Measurements from ENCODE around the gene RAVER1.

Gene RAVER1

GRCh38 chr19:10270616-10271394 lies 62.5 kb downstream of the RAVER1 start, which contains the start of gene ICAM1:
TSS of gene ICAM1 (plus strand) at chr19:10271120. CDS start at chr19:10271160, 40 bp downstream.
- peak within 1 kb of the TSS; percentile 44 to 57 for H3K9ac ChIP-seq (ENCODE audit: low read depth in 1 of 2, low read length in 2 of 2)

GRCh38 chr19:10270180-10270615 lies 63.1 kb downstream of the RAVER1 start:
- Histone ChIP-seq H3K27me3 (ENCODE audit: control insufficient read depth in 1 of 2, insufficient read depth in 2 of 2, low read length in 2 of 2) (peaks cover 9 to 16% of the 10 kb centered on the region in 2 donors), H3K4me1 (ENCODE audit: control insufficient read depth in 1 of 2, insufficient read depth in 2 of 2, low read length in 2 of 2) (peaks cover 11 to 19% of the 10 kb centered on the region in 2 donors), H3K9ac (ENCODE audit: low read depth in 1 of 2, low read length in 2 of 2) (peak overlapping the region; percentile 44 to 57), H3K36me3 (ENCODE audit: control insufficient read depth in 1 of 2, insufficient read depth in 2 of 2, low read length in 2 of 2) (peaks cover 0 to 4% of the 10 kb centered on the region in 2 donors), H3K4me3 (ENCODE audit: low read depth in 1 of 2, low read length in 2 of 2) (peak overlapping the region; percentile 60 to 71), H3K9me3 (ENCODE audit: control insufficient read depth in 1 of 2, low read length in 2 of 2) (no peaks in the 10 kb centered on the region), H3K27ac (ENCODE audit: low read depth, low read length) (peak overlapping the region; percentile 83)

More at GRCh38 chr19:10270616-10271394, 62.5 kb downstream of the RAVER1 start, which contains the start of gene ICAM1:
- no peaks in the 10 kb centered on the region for H3K9me3 ChIP-seq (ENCODE audit: control insufficient read depth in 1 of 2, low read length in 2 of 2)
- peaks cover 9 to 16% of the 10 kb centered on the region in 2 donors for H3K27me3 ChIP-seq (ENCODE audit: control insufficient read depth in 1 of 2, insufficient read depth in 2 of 2, low read length in 2 of 2)
- H3K36me3 ChIP-seq (ENCODE audit: control insufficient read depth in 1 of 2, insufficient read depth in 2 of 2, low read length in 2 of 2): peaks cover 0 to 4% of the 10 kb centered on the region in 2 donors
- H3K4me3 ChIP-seq (ENCODE audit: low read depth in 1 of 2, low read length in 2 of 2): peak within 1 kb of the TSS; percentile 60 to 71
- H3K27ac ChIP-seq (ENCODE audit: low read depth, low read length): peak within 1 kb of the TSS; percentile 83
- peaks cover 11 to 19% of the 10 kb centered on the region in 2 donors for H3K4me1 ChIP-seq (ENCODE audit: control insufficient read depth in 1 of 2, insufficient read depth in 2 of 2, low read length in 2 of 2)

DNA sequence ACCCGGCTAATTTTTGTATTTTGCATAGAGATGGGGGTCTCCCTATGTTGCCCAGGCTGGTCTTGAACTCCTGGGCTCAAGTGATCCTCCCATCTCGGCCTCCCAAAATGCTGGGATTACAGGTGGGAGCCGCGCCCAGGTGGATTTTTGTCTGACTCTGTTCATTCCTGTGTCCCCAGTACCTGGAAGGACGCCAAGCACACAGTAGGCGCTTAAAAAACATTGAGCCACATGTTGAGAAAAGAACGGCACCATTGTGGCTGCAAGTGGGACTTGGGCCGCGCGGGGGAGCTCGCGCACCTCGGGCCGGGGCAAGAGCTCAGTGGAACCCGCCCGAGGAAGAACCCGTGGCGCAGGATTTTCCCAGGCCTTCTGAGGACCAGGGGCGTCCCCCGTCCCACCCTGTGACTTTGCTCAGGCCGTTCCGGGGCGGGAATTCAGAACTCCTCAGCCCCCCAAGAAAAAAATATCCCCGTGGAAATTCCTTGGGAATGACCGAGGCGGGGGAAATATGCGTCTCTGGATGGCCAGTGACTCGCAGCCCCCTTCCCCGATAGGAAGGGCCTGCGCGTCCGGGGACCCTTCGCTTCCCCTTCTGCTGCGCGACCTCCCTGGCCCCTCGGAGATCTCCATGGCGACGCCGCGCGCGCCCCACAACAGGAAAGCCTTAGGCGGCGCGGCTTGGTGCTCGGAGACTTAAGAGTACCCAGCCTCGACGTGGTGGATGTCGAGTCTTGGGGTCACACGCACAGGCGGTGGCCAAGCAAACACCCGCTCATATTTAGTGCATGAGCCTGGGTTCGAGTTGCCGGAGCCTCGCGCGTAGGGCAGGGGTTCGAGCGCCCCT lies 63.8 kb downstream of the RAVER1 start:
- H3K9me3 ChIP-seq (ENCODE audit: control insufficient read depth in 1 of 2, low read length in 2 of 2): no peaks in the 10 kb centered on the region
- peak overlapping the region; percentile 60 to 71 for H3K4me3 ChIP-seq (ENCODE audit: low read depth in 1 of 2, low read length in 2 of 2)
- H3K27ac ChIP-seq (ENCODE audit: low read depth, low read length): peak overlapping the region; percentile 83
- H3K36me3 ChIP-seq (ENCODE audit: control insufficient read depth in 1 of 2, insufficient read depth in 2 of 2, low read length in 2 of 2): peaks cover 0 to 2% of the 10 kb centered on the region in 2 donors
- H3K9ac ChIP-seq (ENCODE audit: low read depth in 1 of 2, low read length in 2 of 2): peak overlapping the region; percentile 44 to 57
- peaks cover 11 to 19% of the 10 kb centered on the region in 2 donors for H3K4me1 ChIP-seq (ENCODE audit: control insufficient read depth in 1 of 2, insufficient read depth in 2 of 2, low read length in 2 of 2)
- peaks cover 9 to 16% of the 10 kb centered on the region in 2 donors for H3K27me3 ChIP-seq (ENCODE audit: control insufficient read depth in 1 of 2, insufficient read depth in 2 of 2, low read length in 2 of 2)

- Histone ChIP-seq H3K9ac (ENCODE audit: low read depth in 1 of 2, low read length in 2 of 2) (no peak overlapping the region), H3K4me1 (ENCODE audit: control insufficient read depth in 1 of 2, insufficient read depth in 2 of 2, low read length in 2 of 2) (peaks cover 11 to 19% of the 10 kb centered on the region in 2 donors), H3K9me3 (ENCODE audit: control insufficient read depth in 1 of 2, low read length in 2 of 2) (no peaks in the 10 kb centered on the region), H3K27me3 (ENCODE audit: control insufficient read depth in 1 of 2, insufficient read depth in 2 of 2, low read length in 2 of 2) (peaks cover 9 to 16% of the 10 kb centered on the region in 2 donors), H3K4me3 (ENCODE audit: low read depth in 1 of 2, low read length in 2 of 2) (no peak overlapping the region), H3K36me3 (ENCODE audit: control insufficient read depth in 1 of 2, insufficient read depth in 2 of 2, low read length in 2 of 2) (no peaks in the 10 kb centered on the region), H3K27ac (ENCODE audit: low read depth, low read length) (peak overlapping the region; percentile 10)
Measured at GRCh38 chr19:10268071-10268470, 65.3 kb downstream of the RAVER1 start.

DNA sequence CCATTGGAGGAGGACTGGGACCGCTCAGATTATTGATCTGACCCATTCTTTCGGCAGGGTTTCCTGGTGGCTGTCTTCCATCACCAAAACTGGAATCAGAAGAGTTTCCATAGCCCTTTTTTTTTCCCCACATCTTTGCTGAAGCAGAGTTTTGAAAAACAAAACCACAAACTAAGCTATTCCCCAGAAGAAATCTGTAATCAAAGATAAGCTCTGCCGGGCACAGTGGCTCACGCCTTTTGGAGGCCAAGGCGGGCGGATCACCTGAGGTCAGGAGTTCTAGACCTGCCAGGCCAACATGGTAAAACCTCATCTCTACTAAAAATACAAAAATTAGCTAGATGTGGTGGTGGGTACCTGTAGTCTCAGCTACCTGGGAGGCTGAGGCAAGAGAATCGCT lies 66.6 kb downstream of the RAVER1 start:
- H3K9ac ChIP-seq (ENCODE audit: low read depth in 1 of 2, low read length in 2 of 2): no peak overlapping the region
- no peak overlapping the region for H3K4me3 ChIP-seq (ENCODE audit: low read depth in 1 of 2, low read length in 2 of 2)
- H3K9me3 ChIP-seq (ENCODE audit: control insufficient read depth in 1 of 2, low read length in 2 of 2): no peaks in the 10 kb centered on the region
- H3K27me3 ChIP-seq (ENCODE audit: control insufficient read depth in 1 of 2, insufficient read depth in 2 of 2, low read length in 2 of 2): peaks cover 9 to 16% of the 10 kb centered on the region in 2 donors
- H3K27ac ChIP-seq (ENCODE audit: low read depth, low read length): no peak overlapping the region
- peaks cover 11 to 15% of the 10 kb centered on the region in 2 donors for H3K4me1 ChIP-seq (ENCODE audit: control insufficient read depth in 1 of 2, insufficient read depth in 2 of 2, low read length in 2 of 2)
- no peaks in the 10 kb centered on the region for H3K36me3 ChIP-seq (ENCODE audit: control insufficient read depth in 1 of 2, insufficient read depth in 2 of 2, low read length in 2 of 2)

Data from duodenal mucosa (tissue), 2 donors.